GM21528 (cell line): ENCODE data around the gene IFT27.
"Not testable (repeated sequence)": the region's sequence is repeated elsewhere in the genome, so short reads cannot be mapped to it uniquely, and the experiment has no call there.

Source experiments
- ATAC-seq: cut with Tn5 transposase; IDR thresholded peaks from one replicate; pipeline ENCODE4 v1.9.1; 2021; ENCODE audit warnings: mild to moderate bottlenecking, moderate library complexity; ENCODE audit not compliant: unreplicated experiment, low FRiP score

IFT27 gene

DNA sequence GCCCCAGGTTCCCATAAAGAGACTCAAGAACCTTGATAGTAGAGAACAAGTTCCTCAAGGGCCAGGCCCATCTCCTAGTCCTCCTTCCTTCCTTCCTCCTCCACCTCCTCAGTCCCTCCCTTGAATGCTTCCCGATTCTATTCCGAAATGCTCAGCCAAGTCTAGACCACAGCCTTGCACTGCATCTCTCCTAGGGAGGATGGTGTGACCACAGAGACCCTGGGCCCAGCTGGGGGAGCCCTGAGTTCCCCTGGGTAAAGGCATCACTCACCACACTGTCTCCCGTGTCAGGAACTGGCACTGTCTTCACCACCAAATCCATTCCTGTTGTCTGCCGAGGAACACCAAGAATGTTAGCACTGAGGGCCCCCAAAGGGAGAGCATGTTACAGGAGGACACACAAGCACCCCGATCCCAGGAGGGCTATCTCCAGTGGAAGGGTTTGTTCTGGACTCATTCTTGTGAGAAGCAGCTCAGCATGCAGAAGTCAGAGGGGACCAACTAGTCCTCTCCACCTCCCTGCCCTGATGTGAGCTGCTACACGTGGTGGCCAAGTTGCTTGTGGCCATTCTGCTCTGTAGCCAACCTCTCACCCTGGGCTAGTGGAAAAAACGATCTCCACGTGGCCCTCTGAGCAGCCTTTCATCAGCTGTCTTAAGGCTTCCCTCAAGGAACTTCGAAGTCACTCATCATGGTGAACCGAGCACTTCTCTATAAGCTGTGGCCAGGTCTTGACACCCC, 8.7 kb downstream of the IFT27 start:
- no peak for ATAC-seq

GRCh38 chr22:36765943-36766450, 9.9 kb downstream of the IFT27 start:
- no peak for ATAC-seq

- no peak for ATAC-seq
These were observed 10.6 kb downstream of the IFT27 start for GRCh38 chr22:36765131-36765942.

DNA sequence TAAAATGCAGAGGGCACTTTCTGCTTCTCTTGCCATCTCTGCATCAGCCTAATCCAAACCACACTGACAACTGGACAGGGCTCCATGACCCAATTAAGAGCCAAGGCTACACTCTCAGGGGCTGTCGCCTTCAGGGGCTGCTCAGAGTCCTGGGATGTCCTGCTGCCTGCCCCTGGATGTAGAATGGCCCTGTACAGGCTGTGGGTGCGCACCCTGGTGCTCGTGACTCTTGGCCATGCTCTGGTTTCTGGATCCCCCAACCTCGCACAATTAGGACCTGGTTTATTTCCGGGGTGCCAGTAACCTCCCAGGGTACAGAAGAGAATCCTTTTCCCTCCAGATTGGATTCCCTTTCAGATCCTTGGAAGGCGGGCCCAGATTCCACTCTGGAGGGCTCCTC, 11.3 kb downstream of the IFT27 start:
- no peak for ATAC-seq

DNA sequence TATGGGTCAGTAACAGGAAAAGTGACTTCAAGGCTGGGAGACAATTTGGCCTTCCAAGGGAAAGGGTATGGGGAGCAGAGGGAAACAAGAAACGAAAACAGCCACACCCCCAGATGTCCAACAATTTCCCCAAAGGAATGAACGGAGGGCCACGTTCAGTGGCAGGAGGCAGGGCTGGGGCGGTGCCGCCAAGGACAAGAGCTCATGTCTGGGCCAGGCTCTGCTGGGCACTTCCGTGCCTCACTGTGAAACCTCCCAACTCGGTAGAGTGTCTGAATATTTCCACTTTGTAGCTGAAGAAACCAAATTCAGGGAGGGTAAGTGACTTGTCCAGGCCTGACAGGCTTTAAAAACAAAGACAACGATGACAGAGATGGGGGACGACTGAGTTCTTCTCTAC, 11.9 kb downstream of the IFT27 start:
- no peak for ATAC-seq

DNA sequence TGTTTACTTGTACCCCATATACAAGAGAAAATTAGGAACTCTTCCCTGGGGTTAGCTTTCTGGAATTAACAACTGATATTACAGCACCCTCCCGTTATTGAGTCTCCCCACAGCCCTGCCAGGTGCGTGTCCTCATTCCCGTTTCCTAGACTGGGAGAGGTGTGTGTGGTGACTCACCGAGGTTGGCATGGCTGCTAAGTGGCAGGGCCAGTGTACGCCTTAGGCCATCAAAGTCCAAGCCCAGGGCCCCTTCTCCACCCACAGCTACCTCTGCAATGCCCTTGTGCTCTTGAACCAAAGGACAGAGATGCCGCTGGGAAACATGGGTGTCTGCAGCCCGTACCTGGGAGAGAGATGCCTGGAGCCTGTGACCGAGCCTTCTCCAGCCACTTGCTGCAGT, 12.3 kb downstream of the IFT27 start:
- no peak for ATAC-seq

- no peak for ATAC-seq
These were observed 13.1 kb downstream of the IFT27 start for GRCh38 chr22:36762687-36763260.

DNA sequence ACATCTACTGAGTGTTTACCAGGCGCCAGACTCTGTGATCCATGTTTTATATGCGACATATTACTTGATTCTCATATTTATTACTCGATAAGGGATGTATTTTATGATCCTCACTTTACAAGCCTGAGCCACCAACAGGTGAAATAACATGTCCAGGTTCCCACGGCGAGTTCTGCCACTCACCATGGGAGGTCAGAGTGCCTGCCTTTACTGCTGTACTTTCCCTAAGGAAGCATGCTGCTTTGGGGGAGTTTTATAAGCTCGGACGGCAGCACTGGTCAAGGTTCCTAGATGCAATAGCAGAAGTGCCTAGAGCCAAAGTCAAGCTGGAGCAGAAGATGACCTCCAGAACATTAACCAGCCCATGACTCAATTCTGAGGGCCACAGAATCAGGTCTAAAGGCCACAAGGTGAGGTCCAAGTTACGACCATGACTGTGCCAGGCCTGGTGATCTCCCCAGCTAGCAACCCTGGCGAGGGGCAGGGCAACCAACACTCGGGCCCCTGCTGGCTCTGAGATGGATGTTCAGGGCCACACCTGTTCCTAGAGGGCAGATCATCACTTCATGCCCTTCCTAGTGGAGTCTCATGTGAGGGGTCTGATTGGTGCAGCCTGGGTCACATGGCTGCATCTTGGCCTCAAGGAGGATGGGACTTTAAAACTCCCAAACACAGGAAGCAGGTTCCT, 14.2 kb downstream of the IFT27 start:
- ATAC-seq = no peak

GRCh38 chr22:36760786-36761185, 15.1 kb downstream of the IFT27 start:
- ATAC-seq = no peak

DNA sequence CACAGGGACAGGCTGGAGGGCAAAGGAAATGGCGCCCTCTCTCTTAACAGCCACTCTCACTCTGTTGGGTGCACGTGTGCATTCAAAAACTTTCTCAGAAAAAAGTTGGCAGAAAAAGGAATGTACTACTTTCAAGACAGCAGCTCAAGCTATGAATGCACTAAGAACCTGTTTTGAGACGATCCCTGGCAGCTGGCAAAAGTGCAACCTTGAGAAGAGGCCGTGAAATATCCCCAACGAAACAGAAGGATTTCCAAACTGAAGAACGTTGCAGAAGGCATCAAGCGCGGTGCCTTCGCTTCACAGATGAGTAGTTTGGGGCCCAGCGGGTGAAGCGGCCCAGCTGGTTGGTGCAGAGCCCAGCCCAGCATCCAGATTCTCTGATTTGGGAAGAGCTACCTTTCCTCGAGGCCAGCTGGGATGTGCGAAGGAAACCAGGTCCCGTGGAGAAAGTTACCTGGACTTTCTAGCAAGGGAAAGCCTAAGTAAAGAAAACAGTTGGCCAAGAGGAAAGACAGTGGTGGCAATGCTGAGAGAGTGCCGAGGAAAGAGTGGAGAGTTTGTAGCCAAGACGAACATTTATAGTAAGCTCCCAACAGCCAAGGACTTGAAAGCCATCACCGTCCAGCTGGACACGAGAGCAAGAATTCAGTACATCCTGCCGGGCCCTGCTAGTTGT, 16.3 kb downstream of the IFT27 start:
- ATAC-seq = no peak

GRCh38 chr22:36758792-36759271, 17.1 kb downstream of the IFT27 start:
- ATAC-seq = no peak

DNA sequence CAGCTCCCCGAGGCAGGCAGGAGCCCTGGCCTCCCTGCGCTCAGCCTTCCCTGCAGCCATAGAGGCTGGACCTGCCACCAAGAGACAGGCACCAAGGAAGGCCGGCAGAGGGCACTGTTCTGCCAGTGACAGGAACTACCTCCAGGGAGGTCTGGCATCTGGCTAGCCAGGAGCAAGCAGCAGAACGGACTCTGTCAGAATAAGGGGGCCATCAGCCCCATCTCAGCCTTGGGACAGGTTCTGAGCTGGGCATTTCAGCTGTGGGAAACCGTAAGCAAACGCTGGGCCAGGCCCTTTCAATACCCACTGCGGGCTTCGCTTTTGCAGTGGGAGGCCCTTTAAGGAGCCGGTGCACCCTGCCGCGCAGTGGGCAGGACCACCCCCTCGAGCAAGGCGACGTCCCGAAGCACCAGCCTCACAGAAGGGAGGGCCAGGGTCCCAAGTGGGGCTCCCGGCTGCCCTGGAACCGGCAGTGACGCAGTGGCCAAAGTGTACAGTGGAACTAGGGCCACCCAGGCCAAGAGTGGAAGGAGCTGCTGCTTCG, 18.2 kb downstream of the IFT27 start:
- no peak for ATAC-seq

DNA sequence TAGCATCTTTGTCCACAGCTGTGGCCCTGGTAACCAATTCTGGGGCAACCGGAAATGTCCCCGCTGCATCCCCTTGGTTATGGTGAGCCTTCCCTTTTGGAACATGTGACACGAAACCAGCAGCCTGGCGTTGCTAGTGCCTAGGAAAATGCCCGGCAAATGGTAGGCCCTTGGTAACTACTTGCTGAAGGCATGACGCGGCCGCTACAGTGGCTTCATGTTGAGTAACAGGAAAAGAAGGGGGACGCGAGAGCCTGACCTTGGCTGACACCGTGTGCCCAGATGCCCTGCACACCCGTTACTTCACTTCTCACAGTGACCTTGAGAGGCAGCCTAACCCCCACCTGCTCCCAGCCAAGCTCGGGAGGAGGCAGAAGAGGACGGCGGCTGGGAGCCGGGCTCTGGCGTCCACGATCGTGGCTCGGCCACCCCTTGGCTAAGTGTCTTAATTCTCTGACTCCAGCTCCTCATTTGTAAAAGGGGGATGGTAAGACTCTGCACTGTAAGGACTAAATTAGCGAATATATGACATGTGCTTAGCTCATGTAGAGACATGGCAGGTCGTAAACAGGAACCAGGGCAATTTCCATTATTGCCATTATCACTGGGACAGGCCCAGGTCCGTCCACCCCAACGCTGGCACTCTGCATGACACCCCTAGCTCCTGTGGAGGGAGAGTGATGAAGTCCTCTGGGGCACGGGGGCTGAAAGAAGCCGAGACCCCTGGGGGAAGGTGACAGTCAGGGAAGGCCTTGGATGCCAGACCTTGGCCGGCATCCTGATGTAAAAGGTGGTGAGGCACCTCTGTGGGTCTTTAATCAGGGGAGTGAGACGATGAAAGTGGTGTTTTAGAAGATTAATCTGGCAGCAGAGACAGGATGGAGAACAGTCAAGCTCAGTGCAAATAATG, 18.9 kb downstream of the IFT27 start:
- no peak for ATAC-seq

DNA sequence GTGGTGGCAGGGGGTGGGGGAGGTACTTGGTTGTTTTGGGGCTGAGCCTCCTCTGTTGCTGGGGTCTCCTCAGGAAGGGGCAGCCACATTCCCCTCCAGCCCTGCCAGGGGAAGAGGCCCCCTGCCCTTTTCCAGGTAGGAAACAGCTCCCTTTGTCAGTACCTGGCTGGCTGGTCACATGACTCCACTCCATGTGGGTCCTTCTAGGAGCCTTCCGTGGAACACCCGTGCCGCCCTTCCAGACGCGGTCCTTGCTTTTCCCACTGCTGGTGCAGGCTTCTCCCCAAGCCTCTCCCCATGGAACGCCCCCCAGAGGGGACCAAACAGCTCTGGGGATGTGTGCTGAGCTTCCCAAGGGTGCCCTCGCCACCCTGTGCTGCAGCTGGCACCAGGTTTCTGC, 19.9 kb downstream of the IFT27 start:
- no peak for ATAC-seq

GRCh38 chr22:36755316-36755715, 20.6 kb downstream of the IFT27 start:
- no peak for ATAC-seq

GRCh38 chr22:36754881-36755280, 21.0 kb downstream of the IFT27 start:
- not testable (repeated sequence) for ATAC-seq

GRCh38 chr22:36753916-36754315, 22.0 kb downstream of the IFT27 start:
- ATAC-seq = no peak

DNA sequence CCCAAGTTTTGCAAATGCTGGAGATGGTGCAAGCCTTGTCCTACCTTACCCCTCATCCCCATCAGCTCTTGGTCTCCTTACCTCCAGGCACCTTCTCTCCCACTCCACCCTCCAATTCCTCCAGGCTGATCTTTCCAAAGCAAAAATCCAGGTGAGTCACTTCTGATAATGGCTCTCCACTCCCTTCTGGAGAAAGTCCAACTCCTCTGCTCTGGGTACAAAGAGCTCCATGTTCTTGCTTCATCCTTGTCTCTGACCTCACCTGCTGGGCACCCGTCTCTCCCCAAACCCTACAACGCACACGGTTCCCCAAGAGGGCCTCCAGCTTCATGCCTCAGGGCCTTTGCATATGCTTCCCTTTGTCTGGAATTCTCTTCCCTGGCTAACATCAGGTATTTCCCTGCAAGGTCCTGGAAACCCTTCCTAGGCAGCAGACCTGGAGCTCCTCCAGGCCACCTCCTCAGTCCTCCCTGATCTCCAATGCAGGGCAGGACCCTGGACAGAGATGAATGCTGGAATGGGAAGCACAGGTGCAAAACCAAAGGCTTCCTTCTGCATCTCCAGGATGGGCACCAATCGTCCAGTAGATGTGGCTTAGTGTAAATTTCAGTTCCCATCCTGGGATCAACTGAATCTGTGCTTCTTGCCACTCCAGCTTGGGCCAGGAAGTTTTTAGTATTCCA, 22.7 kb downstream of the IFT27 start:
- ATAC-seq = no peak
